COLO668 (cell line): ENCODE results near the gene SMIM35.

Experiments used
- DNase-seq: peaks from one replicate; lab custom pipeline; 2025; ENCODE audit not compliant: unreplicated experiment; lab: John Stamatoyannopoulos, UW

The SMIM35 gene

DNA sequence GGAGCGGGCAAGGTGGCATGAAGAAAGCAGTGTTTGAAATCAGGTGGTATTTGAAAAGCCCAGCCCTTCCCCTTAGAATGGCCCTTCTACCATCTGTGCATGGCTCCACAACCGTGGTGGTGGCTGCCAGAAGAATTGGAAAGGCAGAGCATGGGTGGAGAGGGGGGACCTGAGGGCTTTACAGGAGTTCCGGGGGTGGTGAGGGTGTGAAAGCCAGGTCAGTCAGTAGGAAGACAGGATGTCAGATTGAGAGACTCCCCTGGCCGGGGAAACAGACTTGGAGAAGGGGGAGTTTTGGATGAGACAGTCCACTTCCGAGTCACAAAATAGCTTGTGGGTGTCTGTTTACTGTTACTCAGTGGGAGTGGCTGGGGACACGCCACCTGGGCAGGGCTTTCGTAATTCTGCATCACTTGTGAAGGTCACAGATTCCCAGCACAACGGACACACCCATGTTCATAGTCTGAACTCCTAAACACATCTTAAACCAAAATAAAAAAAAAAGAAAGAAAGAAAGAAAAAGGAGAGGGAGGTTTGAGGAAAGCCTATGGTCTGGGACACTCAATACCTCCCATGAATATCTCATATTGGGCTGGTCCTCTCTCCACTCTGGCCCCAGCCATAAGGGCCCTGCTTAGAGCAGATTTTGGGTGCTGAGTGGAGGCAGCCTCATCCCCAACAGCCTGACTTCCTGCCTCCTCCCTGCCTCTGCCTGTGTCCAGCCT lies 24.4 kb upstream of the SMIM35 start:
- DNase-seq = no peak

DNA sequence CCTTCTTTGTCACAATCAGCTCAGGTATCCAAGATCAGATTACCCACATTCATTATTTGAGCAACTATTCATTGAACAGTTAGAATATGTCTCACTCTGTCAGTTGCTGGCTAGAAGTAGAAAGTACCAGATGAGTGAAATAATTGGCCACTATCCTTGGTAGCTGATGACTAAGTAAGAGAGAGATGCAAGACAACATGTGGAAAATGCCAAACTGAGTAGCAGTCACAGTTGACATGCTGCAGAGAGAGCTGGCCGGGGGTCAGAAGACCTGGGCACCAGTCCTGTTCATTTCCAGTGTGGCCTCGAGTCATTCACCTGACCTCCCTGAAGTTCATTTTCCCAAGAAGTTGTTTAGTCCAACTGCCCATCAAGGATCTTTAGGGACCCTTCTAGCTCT lies 22.5 kb upstream of the SMIM35 start:
- DNase-seq = no peak

DNA sequence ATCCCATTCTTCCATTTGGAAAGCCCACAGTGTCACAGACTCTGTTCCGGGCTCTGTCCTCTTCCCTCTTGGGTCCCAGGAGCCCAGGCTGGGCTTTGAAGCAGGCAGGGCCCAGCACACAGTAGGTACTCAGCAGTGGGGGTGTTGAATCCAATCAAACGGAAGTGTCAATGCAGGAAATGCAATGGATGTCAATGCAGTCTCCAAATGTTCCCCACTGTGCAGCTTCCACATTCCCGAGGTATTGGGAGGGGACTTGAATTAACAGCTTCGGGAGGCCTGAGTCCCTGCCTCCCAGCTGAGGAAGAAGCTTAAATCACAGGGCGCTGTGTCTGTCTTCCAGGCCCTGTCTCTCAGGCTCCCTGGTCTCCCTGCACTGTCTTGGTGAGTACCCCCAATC lies 21.8 kb upstream of the SMIM35 start:
- DNase-seq = no peak

DNA sequence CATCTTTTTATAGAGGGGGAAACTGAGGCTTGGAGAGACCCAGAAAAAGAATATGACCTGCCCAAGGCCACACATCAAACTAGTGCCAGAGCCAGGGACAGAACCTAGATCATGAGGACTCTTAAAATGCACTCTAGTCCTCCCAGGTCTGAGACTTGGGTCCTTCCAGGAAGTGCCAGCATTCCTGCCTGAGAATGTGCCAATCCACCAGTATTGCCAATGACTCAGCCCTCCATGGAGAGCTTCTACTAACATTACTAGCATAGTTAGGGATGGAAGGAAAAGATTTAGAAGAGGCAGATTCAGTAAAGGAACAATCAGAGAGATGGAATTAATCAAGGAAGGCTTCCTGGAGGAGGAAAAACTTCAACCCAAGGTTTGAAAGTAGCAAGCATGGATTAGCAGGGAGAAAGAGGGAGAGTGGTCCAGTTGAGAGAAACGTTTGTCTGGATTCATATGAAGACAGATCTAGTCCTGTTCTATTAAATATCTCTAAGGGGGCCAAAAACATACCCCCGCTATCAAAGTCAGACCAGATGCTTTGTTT lies 20.1 kb upstream of the SMIM35 start:
- no peak for DNase-seq

DNA sequence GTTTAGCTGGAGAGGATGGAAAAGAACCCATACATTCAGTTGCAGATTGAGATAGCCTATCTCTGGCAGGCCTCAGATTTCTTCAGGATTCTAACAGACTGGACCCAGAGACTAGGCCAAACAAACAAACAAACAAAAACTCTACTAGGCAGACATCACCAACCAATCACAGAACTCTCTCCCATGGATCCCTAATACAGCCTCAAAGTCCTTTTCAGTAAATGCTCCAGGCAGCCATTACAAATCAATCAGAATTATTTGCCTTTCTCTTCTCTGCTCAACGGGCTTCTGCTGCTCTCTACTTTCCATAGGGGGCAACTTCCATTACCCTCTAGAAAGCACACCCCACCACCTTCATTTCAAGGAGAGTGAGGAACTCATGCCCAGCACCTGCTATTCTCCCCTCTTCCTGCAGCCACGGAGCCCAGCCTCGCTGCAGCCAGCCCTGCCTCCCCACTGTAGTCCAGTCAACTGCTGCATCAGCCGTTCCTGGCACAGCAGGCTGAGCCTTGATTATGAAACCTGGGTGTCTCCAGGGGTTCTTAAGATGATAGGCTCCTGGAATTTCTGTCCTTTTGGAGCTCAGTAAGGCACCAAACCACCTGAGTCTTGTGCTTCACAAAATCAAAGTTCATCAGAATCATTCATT lies 19.0 kb upstream of the SMIM35 start:
- no peak for DNase-seq

DNA sequence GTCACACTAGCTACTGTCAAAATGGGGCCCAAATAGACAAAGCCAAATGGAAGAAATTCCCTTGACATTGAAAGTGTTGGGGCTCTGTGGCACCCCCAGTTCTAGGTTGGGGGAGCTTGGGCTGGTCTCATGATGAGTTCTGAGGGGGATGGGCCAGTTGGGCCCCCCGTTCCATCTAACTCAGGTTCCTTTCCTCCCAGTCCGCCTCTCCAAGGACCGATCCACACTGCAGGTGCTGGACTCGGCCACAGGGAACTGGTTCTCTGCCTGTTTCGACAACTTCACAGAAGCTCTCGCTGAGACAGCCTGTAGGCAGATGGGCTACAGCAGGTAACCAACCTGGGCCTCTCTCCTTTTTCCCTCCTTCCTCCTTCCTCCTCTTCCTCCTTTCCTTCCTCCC lies 17.7 kb upstream of the SMIM35 start:
- DNase-seq = no peak

DNA sequence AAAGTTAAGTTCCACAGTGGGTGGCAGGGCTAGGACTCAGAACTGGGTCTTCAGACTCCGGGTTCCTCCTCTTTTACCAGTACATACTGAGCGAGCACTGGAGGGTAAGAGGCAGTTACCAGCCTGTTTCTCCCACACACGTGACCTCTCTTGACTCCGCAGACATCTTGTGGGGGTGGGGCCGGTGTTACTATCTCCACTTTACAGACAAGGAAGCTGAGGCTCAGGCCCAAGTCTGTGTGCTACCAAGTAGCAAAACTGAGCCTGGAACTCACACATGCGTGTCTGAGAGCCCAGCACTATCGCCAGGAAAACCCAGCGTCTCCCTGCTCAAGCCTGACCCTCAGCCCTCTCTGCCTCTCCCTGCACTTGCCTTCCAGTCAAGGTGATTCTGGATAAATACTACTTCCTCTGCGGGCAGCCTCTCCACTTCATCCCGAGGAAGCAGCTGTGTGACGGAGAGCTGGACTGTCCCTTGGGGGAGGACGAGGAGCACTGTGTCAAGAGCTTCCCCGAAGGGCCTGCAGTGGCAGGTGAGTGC lies 16.0 kb upstream of the SMIM35 start:
- DNase-seq = no peak

DNA sequence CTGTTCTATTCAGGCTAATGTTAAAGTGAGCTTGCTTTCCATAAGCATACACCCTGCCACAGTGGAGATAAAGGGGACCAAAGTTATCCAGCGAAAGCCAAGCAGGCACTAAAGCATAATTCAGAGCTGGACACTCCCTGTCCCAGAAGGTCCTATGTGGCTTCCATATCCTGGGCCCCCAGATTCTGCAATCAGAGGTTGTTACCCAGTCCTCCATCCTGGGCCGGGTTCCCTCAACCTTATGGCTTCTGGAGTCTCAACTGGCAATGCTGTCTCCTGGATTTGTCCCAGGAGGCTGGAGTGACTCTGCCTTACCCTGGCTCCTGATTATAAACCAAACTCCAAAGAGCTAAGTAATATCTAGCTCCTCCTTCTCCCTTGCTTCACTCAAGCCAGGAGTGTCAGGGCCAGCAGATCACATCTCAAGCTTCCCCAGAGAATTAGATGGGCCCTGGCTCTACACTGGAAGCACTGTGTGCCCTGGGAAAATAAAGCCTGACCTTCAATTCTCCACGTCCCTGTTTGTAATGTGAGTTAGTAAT lies 14.0 kb upstream of the SMIM35 start:
- DNase-seq = no peak

DNA sequence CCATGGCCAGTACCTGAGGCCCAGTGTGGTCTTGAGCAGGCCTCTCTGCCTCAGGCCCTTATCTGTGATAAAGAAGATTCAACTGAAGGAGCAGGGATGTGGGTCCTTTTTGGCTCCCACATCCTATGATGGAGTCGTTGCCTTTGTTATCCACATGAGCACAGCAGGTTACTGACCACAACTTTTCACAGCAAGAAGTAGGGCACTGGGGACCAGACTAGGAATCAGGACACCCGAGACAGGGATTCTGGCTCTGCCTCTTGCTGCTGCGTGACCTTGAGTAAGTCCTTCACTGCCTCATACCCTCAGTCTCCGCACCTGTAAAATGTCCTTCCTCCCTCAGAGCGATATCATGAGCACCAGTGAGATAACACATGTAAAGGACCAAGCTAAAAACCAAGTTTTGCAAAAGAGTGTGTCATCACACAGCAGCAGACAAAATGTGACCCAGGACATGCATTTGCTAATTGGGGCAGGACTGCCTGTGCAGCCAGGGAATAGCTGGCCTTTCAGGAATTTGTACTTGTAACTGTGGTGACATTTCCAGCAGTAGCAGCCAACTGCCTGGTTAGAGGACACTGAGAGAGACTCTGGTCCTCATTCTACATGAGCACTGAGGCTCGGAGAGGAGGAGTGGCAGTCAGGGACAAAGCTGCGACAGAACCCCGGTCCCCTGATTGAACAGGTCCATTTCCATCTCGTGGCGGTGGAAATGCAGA lies 13.2 kb upstream of the SMIM35 start:
- no peak for DNase-seq

DNA sequence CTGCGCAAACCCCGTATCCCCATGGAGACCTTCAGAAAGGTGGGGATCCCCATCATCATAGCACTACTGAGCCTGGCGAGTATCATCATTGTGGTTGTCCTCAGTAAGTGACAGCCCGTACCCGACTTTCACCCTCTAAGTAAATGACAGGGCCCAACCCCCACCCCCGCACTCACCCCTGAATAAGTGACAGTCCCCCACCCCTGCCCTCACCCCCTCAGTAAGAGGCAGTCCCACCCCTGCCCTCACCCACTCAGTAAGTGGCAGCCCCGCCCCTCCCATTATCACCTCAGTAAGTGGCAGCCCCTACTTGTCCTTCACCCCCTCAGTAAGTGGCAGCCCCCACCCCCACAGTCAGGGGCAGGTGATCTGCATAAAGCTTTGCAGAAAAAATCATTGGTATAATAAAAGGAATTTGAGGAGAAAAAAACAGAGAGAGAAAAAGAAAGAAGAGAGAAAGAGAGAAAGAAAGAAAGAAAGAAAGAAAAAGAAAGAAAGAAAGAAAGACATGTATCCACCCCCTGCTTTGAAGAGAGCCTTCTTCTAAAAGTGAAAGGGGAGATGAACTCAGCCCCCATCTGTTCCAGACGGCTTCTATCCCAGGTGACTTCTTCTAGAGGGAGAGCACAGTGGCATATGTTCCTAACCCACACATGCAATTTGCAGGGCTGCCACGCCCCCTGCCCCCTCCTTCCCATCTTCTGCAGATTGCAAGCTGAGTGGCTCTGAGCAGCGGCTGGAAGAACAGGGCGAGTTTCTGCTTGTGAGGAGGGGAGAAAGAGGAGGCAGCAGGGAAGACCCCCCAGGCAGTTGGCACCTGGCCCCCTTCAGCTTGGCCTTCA lies 12.5 kb upstream of the SMIM35 start:
- no peak for DNase-seq

DNA sequence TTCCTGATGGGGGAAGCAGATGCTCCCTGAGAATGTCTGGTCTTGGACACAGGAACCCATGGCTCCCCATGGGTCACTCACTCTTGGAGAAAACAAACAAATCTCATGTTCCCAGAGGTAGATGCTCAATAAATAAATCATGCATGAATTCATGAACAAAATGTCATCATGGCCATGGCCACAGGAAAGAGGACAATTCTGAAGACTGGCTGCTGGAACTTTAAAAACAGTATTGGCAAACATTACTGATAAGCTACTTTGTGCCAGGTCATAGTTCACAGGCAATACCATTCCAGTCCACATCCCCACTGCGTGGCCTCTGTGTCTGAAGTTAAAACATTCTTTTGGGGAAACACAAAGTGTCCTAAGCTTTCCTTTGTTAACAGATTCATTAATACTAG lies 9.2 kb upstream of the SMIM35 start:
- no peak for DNase-seq

DNA sequence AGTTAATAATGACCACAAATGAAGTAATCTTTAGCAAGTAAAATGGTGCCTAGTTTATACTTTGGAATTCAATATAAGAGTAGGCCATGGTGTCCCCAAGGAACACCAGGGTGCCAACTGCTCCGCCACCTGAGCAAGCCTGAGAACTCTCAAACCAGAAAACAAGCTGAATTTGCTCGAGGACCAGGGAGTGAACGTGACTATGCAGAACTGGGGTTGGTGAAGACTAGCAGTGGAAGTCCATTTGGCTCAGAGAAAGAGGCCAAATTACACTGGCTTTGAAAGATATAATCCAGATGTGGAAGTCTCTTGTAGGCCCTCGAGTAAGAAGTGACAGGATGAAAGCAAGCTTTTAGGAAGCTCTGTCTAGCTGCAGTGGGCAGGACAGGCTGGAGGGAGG lies 8.7 kb upstream of the SMIM35 start:
- no peak for DNase-seq

DNA sequence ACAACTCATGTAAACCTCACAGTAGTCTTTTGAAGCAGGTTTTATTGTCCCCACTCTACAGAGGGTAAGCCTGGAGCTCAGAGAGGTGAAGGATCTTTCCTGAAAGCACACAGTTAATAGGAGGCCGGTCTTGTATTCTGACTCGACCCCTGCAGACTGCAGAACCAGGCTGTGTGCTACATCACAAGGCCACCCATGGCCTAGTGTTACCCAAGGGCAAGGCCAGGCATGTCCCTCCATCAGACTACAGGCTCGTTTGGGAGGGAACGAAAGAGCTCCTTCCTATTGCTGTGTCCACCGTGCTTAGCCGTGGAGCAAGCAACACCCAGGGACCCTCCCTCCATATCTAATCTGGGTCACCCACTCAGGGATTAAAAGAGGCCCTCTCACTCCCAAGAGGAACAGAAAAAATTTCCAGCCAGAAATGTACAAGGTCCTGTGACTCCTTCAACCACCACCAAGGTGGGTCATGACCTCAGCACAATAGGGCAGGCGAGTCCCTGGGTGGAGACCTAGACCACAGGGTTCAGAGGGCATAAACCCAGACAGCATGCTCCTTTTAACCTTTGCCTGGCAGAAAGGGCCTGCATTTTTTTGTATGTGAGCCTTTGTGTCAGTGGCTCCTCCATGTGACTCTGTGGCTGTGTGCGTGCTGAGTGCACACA lies 6.3 kb upstream of the SMIM35 start:
- DNase-seq = no peak

DNA sequence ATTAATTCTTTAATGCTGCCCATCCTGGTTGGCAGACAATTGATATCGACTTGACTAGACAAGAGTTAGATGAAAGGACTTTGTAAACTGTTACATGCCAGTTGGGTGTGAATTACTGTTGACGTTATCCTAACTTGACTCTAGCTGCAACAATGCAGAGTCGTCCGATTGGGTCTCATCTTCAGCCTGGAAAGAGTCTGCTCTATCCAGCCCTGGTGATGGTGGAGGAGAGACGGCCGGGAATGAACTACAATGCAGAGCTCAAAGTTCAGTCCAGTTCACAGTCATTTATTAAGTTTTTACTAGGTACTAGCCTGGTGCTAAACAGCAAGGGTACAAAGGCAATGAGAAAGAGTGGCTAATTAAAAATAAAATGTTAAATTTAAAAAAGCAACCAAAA lies 4.9 kb upstream of the SMIM35 start:
- no peak for DNase-seq

DNA sequence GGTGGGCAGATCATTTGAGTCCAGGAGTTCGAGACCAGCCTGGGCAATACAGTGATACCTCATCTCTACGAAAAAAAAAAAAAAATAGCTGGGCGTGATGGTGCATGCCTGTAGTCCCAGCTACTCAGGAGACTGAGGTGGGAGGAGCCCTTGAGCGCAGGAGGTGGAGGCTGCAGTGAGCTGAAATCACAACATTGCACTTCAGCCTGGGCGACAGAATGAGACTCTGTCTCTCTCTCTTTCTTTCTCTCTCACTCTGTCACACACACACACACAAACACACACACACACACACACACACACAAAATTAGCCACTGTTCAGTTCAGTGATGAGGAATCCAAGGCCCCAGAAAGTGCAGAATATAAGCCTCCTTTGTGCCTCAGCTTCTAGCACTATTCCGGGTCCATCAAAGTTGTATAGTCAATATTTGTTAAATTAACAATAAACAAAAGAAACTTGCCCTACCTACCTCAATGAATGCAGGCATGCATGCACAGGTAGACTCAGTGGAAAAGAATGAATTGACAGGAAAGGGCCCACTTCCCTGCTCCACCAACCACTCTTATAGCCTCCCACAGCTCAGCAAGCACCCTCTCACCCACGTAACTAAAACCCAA lies 3.9 kb upstream of the SMIM35 start:
- DNase-seq = no peak

DNA sequence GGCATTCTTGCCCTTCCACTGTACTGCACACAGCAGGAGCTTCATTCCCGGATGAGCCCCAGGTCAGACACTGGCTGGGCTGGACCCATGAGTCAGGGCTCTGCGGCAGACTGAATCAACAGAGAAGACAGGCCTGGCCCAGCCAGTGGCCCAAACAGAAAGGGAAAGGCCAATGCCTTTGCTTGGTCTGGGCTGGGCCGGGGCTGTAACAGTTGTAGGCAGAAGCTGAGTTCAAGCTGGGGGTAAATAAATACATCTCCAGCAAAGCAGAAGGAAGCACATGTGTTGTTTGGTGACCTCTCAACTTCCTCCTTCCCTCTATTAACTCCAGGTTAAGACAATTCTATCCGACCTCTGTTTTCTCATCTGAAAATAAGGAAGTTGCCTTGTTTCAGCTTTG lies 1.8 kb upstream of the SMIM35 start:
- no peak for DNase-seq

DNA sequence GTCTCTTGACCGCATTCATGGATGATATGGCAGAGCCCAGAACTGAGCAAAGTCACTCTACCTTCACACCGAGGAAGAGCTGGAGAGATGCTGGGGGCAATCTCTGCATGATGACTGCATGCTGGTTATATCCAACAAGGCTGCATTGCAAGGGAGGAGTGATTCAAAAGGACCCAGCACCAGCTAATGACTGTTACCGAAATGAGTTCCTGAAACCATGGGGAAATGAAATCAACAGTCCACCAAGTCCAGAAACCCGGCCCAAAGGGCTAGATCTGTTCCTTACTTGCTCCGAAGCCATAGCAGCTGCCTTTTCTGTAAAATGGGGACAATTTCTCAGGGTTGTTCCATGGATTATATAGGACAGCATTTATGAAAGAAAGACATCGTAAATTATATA lies 1.2 kb upstream of the SMIM35 start:
- DNase-seq = no peak

DNA sequence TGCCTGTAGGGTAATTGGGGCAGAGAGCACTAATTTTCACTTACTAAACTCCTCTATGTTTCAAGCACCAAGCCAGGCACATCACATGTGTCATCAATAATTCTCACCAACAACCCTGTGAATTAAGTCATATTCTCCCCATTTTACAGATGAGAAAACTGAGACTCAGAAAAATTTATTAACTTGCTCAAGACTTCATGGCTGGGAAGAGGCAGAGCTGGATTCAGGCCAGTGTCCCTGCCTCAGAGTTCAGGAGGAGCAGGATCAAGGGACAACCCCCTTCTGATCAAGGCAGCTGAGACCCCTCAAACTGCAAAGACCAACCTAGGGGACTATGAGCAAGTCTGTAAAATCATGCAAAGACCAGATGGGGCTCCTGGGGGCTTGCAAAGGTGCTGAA lies 2.1 kb downstream of the SMIM35 start:
- DNase-seq = no peak

DNA sequence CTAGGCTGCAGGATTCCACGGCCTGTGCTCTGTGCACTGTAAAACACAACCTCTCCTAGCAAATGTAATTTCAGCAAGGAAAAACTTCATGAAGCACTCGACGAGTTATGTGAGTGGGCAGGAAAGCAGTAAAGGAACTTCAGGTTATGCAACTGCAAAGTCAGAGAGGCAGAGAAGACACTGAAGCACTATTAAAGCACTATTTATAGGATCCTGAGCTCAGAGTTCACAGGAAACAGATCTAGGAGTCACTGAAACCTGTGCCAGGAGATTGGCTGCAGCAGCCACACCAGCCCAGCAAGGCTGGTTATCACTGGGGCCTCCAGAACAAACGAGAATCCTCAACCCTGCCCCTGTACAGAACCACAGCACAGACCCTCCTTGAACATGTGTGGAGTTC lies 2.5 kb downstream of the SMIM35 start:
- DNase-seq = no peak
